ENCODE measurements around the gene PODN. TPM values are rescaled to one million over a fixed set of nuclear protein-coding genes. Genes with fewer than 3 reads are reported as not detected.

PODN gene
- total RNA-seq, 6 experiments from 2014 or later: 2.8 to 9.8 (median 5.1) TPM

DNA sequence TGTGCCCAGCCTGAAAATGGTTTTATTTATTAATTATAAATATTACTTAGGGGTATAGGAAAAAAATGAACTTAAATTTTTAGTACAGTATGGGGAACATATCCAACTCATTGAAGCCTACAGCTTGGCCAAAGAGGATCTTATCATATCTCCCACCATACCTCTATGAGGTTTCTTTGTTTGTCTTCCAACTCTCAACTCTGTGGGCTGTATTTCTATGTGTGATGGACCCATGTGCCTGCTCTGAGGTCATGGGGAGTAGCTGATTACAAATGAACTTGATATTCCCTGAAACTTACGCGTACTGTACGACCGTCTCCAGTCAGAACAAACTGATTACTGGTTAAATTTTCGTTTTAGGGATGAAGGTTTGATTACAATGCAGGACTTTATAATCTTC lies 41.4 kb upstream of the PODN start:
- no peaks in the 10 kb centered on the region for H3K9me3 ChIP-seq
- no peak overlapping the region for H3K4me3 ChIP-seq
- no peak overlapping the region for H3K27ac ChIP-seq
- H3K4me1 ChIP-seq: peaks cover 0 to 32% (median 10%) of the 10 kb centered on the region in 4 donors
- H3K36me3 ChIP-seq: peaks cover 0 to 42% (median 15%) of the 10 kb centered on the region in 4 donors
- ATAC-seq (no peak), DNase-seq (no peak)
- no peaks in the 10 kb centered on the region for H3K27me3 ChIP-seq
- no peak for TF ChIP-seq POLR2A (IDR thresholded peaks at IDR 0.05)
- TF ChIP-seq, protein P1, sequence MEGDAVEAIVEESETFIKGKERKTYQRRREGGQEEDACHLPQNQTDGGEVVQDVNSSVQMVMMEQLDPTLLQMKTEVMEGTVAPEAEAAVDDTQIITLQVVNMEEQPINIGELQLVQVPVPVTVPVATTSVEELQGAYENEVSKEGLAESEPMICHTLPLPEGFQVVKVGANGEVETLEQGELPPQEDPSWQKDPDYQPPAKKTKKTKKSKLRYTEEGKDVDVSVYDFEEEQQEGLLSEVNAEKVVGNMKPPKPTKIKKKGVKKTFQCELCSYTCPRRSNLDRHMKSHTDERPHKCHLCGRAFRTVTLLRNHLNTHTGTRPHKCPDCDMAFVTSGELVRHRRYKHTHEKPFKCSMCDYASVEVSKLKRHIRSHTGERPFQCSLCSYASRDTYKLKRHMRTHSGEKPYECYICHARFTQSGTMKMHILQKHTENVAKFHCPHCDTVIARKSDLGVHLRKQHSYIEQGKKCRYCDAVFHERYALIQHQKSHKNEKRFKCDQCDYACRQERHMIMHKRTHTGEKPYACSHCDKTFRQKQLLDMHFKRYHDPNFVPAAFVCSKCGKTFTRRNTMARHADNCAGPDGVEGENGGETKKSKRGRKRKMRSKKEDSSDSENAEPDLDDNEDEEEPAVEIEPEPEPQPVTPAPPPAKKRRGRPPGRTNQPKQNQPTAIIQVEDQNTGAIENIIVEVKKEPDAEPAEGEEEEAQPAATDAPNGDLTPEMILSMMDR (IDR thresholded peaks at IDR 0.05): no peak
- intact Hi-C loops (cut with DNase I): loop anchor here in 1 of 2 donors (10.0 kb wide), 1 partner anchor 154 kb away; no protein-coding TSS in a partner anchor
- 28% methylated on average over 5 of the region's 5 CpGs for WGBS (ENCODE audit: insufficient coverage, low coverage, low lambda C conversion rate, missing lambda C conversion rate)

DNA sequence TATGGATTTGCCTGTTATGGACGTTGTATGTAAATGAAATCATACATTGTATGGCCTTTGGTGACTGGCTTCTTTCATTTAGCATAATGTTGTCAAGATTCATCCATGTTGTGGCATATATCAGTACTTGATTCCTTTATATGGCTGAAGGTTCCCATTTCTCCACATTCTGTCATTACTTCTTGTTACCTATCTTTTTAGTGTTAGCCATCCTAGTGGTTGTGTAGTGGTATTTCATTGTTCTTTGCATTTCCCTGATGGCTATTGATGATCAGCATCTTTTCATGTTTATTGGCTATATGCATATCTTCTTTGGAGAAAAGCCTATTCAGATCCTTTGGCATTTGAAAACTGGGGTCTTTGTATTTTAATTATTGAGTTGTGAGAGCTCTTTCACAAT lies 39.8 kb upstream of the PODN start:
- H3K36me3 ChIP-seq: peaks cover 0 to 36% (median 13%) of the 10 kb centered on the region in 4 donors
- intact Hi-C loops (cut with DNase I): loop anchor here in 1 of 2 donors (10.0 kb wide), 1 partner anchor 153 kb away; no protein-coding TSS in a partner anchor
- no peaks in the 10 kb centered on the region for H3K9me3 ChIP-seq
- H3K4me1 ChIP-seq: peaks cover 0 to 32% (median 11%) of the 10 kb centered on the region in 4 donors
- no peak overlapping the region for H3K27ac ChIP-seq
- no peaks in the 10 kb centered on the region for H3K27me3 ChIP-seq
- no peak for DNase-seq
- TF ChIP-seq POLR2A (IDR thresholded peaks at IDR 0.05): no peak
- TF ChIP-seq, protein P1 (IDR thresholded peaks at IDR 0.05): no peak
- no peak overlapping the region for H3K4me3 ChIP-seq
- WGBS (ENCODE audit: insufficient coverage, low coverage, low lambda C conversion rate, missing lambda C conversion rate): 100% methylated on average over 1 of the region's 1 CpG
- no peak for ATAC-seq

DNA sequence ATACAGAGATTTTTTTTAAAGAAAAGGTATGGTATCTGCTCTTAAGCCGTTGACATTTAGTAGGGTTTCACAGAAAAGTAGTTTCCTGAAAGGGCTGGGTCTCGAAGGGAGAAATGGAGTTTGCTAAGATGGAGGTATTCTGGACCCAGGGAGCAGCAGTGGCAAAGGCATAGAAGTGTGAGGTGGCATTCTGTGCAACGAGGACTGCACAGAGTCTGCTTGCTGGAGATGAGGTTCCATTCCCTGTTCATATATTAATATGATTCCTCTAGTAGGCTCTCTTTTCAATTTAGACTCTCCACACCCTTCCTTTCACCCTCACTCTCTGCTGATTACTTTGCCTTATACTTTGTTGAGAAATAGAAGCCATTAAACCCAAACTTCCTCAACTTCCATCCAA lies 38.5 kb upstream of the PODN start:
- DNase-seq (no peak), ATAC-seq (no peak)
- no peak overlapping the region for H3K27ac ChIP-seq
- no peaks in the 10 kb centered on the region for H3K9me3 ChIP-seq
- no peak overlapping the region for H3K4me3 ChIP-seq
- intact Hi-C loops (cut with DNase I): loop anchor here in 1 of 2 donors (10.0 kb wide), 1 partner anchor 151 kb away; no protein-coding TSS in a partner anchor
- 78% methylated on average over 2 of the region's 3 CpGs for WGBS (ENCODE audit: insufficient coverage, low coverage, low lambda C conversion rate, missing lambda C conversion rate)
- H3K4me1 ChIP-seq: peaks cover 0 to 32% (median 11%) of the 10 kb centered on the region in 4 donors
- no peaks in the 10 kb centered on the region for H3K27me3 ChIP-seq
- no peak for TF ChIP-seq POLR2A (IDR thresholded peaks at IDR 0.05)
- TF ChIP-seq, protein P1 (IDR thresholded peaks at IDR 0.05): no peak
- peaks cover 0 to 34% (median 10%) of the 10 kb centered on the region in 4 donors for H3K36me3 ChIP-seq

DNA sequence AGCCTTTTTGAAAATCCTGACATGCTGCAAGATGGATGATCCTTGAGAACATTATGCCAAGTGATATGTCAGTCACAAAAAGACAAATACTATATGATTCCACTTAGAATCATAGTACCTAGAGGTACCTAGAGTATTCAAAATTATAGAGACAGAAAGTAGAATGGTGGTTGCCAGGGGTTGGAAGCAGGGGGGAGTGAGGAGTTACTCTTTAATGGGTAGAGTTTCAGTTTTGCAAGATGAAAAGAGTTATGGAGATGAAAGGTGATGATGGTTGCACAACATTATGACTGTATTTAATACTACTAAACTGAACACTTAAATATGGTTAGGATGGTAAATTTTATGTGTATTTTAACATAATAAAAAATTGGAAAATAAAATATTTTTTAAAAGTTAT lies 37.9 kb upstream of the PODN start:
- TF ChIP-seq POLR2A (IDR thresholded peaks at IDR 0.05): no peak
- TF ChIP-seq, protein P1 (IDR thresholded peaks at IDR 0.05): no peak

More for the DNA sequence above, 37.9 kb upstream of the PODN start:
- intact Hi-C loops (cut with DNase I): loop anchor here in 1 of 2 donors (10.0 kb wide), 1 partner anchor 151 kb away; no protein-coding TSS in a partner anchor
- DNase-seq: no peak
- Histone ChIP-seq H3K27me3 (no peaks in the 10 kb centered on the region), H3K4me3 (no peak overlapping the region), H3K36me3 (peaks cover 0 to 37% (median 10%) of the 10 kb centered on the region in 4 donors), H3K9me3 (no peaks in the 10 kb centered on the region), H3K27ac (no peak overlapping the region), H3K4me1 (peaks cover 0 to 32% (median 11%) of the 10 kb centered on the region in 4 donors)
- no peak for ATAC-seq
